GM13976 (cell line): ENCODE data around the gene CHRDL2.

Source experiments
- DNase-seq: peaks from one replicate; pipeline ENCODE4 v3.0.0; 2012; ENCODE audit warnings: low spot score
- CTCF ChIP-seq: IDR thresholded peaks from 2 replicates; pipeline ENCODE4 v1.5.1; 2012; ENCODE audit warnings: borderline replicate concordance, mild to moderate bottlenecking; ENCODE audit not compliant: insufficient read depth; ENCODE audit errors: extremely low read depth, missing control alignments, control extremely low read depth
- in situ Hi-C: fragments of 300-500 bp; cut with MboI; formaldehyde crosslinking; loops from one replicate; pipeline ENCODE4 v1.12.0; 2022; ENCODE audit warnings: low sequenced_read_pairs, mixed read lengths, inconsistent platforms; ENCODE audit not compliant: unreplicated experiment

CHRDL2 gene

GRCh38 chr11:74707182-74707581 is 24.0 kb downstream of the CHRDL2 start:
- no peak for TF ChIP-seq CTCF
- no peak for DNase-seq
- in situ Hi-C loops, result no loop called here

- in situ Hi-C loops, result no loop called here
- DNase-seq, result no peak
- no peak for TF ChIP-seq CTCF
Measured at GRCh38 chr11:74703211-74703610, 28.0 kb downstream of the CHRDL2 start.

- DNase-seq, result peak; percentile 85
- in situ Hi-C loops, result no loop called here
- peak; percentile 94 for TF ChIP-seq CTCF
Measured at GRCh38 chr11:74702383-74703007, 28.7 kb downstream of the CHRDL2 start.

GRCh38 chr11:74701351-74701750 is 29.9 kb downstream of the CHRDL2 start:
- no peak for DNase-seq
- peak; percentile 7 for TF ChIP-seq CTCF
- in situ Hi-C loops, result no loop called here

- in situ Hi-C loops, result no loop called here
- DNase-seq, result no peak
- TF ChIP-seq CTCF, result no peak
Measured at GRCh38 chr11:74699615-74700396, 31.4 kb downstream of the CHRDL2 start.

GRCh38 chr11:74697722-74698121 is 33.5 kb downstream of the CHRDL2 start:
- in situ Hi-C loops, result no loop called here
- no peak for TF ChIP-seq CTCF
- DNase-seq, result no peak
